Heart left ventricle (tissue), 13 donors: ENCODE data around the gene EXPH5.

ENCODE experiments used
- POLR2A ChIP-seq, 2 donors: fragments of 450-650 bp; IDR thresholded peaks; one replicate each; pipeline ENCODE4 v1.6.1; 2017; ENCODE audit warnings: antibody characterized with exemption in 2 of 2, mild to moderate bottlenecking in 2 of 2, moderate library complexity in 2 of 2
- TF ChIP-seq, protein P1 (sequence below), 12 donors: fragments of 200-600 bp; sonication (generic) in 4 of 12; IDR thresholded peaks; one replicate each; pipeline versions ENCODE4 v1.5.0 to v1.8.0; 2018 to 2022; ENCODE audit warnings: antibody characterized with exemption in 12 of 12, mild to moderate bottlenecking in 5 of 12
- donor health status: ischemic (EF 13 %, LVEDD 7.1; RV severe dilation, severe dysfunction).
- donor health status: DM: no; HTN: yes; CAD: no.
- donor health status: DM: no; HTN: no; CAD: no.
- donor health status: ischemic (EF 25% LVEDD 6.9; RV normal size, moderate dysfunction).
- donor health status: ischemic (EF 25% LVEDD 5.7; RV mildly dilated, moderate dysfunction).
- donor health status: ischemic (EF 35%, LVEDD 5.7; RV mildly dilated, moderate dysfunction).
- donor health status: nonischemic (EF 11% LVEDD 7.7; RV severe dilation, severe dysfunction).
- donor health status: DM: yes; HTN: yes; CAD: no.
- donor health status: PGD.
- donor health status: ischemic (EF 29% LVEDD 5.4; RV normal size, mild dysfunction).
- donor health status: nonischemic (EF 23%, LVEDD 6.1; RV moderate dilation, normal function).

DNA sequence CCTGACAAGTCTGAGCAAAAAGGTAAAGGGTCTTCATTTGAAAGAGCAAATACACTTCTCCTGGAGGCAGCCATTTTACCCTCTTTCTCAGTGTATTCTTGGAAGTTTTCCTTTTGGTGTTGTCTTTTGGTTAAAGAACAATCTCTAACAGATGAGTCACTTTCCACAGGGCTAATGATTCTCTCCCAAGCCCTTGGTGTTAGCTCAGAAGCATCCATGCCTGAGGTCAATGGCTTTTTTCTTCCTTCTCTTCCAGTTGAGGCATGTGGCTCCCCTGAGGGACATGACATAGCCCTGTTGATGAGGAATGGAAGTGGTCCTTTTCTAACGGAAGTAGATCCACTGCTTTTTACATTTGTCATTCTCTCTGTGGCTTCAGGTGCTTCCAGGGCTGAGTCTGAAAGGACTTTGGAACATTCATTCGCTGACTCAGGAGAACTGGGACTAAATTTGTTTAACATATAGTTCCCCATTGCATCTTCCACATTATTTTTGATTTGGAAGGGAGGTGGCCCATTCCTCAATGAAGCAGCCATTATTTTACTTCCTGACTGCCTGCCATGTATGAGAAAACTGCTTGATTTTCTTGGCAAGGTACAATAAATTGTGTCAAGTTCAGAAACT is 81.6 kb downstream of the EXPH5 start:
- TF ChIP-seq, protein P1, sequence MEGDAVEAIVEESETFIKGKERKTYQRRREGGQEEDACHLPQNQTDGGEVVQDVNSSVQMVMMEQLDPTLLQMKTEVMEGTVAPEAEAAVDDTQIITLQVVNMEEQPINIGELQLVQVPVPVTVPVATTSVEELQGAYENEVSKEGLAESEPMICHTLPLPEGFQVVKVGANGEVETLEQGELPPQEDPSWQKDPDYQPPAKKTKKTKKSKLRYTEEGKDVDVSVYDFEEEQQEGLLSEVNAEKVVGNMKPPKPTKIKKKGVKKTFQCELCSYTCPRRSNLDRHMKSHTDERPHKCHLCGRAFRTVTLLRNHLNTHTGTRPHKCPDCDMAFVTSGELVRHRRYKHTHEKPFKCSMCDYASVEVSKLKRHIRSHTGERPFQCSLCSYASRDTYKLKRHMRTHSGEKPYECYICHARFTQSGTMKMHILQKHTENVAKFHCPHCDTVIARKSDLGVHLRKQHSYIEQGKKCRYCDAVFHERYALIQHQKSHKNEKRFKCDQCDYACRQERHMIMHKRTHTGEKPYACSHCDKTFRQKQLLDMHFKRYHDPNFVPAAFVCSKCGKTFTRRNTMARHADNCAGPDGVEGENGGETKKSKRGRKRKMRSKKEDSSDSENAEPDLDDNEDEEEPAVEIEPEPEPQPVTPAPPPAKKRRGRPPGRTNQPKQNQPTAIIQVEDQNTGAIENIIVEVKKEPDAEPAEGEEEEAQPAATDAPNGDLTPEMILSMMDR (IDR thresholded peaks at IDR 0.05), result no peak
- TF ChIP-seq POLR2A (IDR thresholded peaks at IDR 0.05), result no peak
